Skeletal muscle cell (primary cell): Measurements from ENCODE around the gene SIRT2.
A peak's percentile ranks its signal among the peaks of the same experiment; 100 is the strongest.
"Not testable (repeated sequence)": the region's sequence is repeated elsewhere in the genome, so short reads cannot be mapped to it uniquely, and the experiment has no call there.

Experiments used
- DNase-seq: peaks from one replicate; pipeline ENCODE4 v3.0.0-alpha.2; 2010; ENCODE audit warnings: low read depth
- H3K4me3 ChIP-seq: 2 replicates; pipeline ENCODE4 v1.5.1; 2011; ENCODE audit warnings: low read depth, mild to moderate bottlenecking, control low read depth, low read length, moderate library complexity

The SIRT2 gene

DNA sequence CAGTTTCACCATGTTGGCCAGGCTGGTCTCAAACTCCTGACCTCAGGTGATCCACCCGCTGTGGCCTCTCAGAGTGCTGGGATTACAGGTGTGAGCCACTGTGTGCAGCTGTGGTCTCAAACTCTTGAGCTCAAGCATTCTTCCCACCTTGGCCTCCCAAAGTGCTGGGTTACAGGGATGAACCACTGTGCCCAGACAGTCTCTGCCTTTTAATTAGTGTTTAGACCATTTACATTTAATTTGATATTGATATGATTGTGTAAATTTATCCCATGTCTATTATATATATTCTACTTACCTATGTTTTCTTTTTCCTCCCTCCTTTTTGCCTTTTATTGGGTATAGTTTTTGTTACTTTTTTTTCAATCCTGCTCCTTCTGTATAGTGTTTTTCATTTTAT lies 2.3 kb upstream of the SIRT2 start:
- no peak overlapping the region for H3K4me3 ChIP-seq
- DNase-seq, result no peak

GRCh38 chr19:38900743-38901190 lies 1.3 kb upstream of the SIRT2 start:
- peak overlapping the region; percentile 92 for H3K4me3 ChIP-seq
- no peak for DNase-seq

- no peak for DNase-seq
- peak overlapping the region; percentile 92 for H3K4me3 ChIP-seq
These were observed 798 bp upstream of the SIRT2 start for GRCh38 chr19:38900202-38900629.

DNA sequence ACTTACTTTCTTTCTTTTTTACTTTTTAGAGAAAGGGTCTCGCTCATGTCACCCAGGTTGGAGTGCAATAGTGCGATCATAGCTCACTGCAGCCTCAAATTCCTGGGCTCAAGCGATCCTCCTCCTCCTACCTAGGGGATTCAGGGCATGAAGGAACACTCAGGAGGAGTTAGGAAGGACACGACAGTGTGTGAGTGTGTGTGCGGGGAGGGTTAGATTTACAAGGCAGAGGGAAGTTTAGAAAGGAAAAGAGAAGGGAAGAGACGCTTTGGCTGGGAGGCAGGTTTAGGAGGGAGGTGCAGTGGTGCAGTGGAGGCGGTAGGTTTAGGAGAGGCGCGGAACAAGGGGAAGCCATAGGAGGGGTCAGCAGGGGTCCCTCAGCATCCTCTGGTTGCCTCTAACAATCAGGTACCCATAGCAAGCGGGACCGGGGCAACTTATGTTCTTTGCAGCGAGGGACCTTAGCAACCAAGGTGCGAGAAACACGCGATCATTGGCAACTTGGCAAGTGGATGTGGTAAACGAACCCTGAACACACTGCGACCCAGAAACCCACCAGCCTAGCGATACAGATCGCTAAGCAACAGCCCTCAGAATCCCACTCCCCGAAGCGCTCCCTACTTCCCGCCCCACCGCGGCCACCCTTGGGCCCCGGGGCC lies 501 bp downstream of the SIRT2 start:
- DNase-seq, result no peak
- peak overlapping the region; percentile 92 for H3K4me3 ChIP-seq

GRCh38 chr19:38894968-38895367 lies 4.5 kb downstream of the SIRT2 start:
- DNase-seq, result no peak
- no peak overlapping the region for H3K4me3 ChIP-seq

DNA sequence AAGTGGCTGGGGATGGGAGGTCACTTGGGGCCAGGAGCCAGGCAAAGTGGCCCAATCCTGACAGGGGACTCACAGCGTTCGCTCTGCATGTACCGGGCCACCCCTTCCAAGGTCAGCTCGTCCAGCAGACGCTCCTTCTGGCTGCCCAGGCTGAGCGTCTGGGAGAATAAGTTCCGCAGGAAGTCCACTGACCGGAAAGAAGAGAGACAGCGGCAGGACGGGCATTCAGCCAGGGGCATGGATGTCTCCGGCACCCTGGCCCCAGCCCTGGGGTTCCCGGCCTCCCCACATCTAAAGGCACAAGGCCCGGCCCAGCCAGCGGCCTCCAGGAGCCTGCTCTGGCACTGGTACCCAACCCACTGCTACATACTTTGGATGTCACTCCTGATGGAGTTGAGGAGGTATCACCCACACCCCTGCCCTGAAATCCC lies 6.1 kb downstream of the SIRT2 start:
- H3K4me3 ChIP-seq, result no peak overlapping the region
- no peak for DNase-seq

DNA sequence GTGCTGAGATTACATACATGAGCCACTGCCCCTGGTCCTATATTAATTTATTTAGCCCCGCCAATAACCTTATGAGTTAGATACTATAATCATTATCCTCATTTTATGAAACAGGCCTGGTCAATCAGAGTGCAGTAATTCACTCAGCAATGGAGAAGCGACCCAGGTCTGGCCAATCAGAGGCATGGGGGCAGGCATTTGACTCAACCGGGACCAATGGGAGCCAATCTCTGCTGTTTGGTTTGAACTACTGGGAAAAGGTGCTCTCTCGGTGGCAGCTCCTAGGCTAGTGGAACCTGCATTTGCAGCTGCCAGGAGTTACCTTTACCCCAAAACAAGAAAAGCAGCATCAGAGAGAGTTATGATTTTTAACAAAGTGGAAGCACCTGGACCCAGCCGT lies 6.6 kb downstream of the SIRT2 start:
- H3K4me3 ChIP-seq, result no peak overlapping the region
- no peak for DNase-seq

DNA sequence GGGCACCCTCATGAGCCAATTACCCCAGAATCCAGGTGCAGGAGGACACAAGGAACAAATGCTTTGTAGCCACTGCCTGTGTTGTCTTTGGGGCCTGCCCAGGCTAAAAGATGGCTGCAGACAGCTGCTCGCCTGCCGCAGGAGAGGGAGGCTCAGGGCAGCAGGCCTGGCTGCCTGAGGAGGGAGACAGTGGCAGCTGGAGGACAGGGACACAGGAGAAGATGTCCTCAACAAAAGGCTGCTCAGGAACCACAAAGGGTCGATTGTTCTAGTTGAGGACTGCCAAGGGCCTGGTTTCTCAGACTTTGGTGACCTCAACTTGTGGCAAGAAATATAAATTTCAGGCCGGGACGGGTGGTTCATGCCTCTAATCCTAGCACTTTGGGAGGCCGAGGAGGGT lies 7.6 kb downstream of the SIRT2 start:
- DNase-seq, result peak; percentile 41
- H3K4me3 ChIP-seq, result no peak overlapping the region

- DNase-seq, result no peak
- no peak overlapping the region for H3K4me3 ChIP-seq
These were observed 8.7 kb downstream of the SIRT2 start for GRCh38 chr19:38890686-38891085.

DNA sequence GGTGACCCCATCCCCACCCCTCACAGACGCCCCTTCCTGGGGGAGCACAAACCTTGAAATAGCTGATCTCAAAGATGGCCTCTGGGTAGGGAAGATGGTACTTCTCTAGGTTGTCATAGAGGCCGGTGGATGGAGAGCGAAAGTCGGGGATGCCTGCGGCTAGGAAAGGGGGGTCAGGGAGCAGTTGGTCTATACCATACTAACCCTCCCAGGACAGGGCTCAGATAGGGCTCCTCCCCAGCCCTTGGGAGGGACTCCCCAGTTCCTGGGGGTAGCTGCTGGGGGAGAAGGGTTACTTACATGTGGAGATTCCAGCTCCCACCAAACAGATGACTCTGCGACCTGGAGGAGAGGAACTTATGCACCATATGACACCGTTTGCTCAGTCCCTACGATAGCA lies 9.6 kb downstream of the SIRT2 start:
- DNase-seq, result no peak
- H3K4me3 ChIP-seq, result no peak overlapping the region

- no peak overlapping the region for H3K4me3 ChIP-seq
- DNase-seq, result no peak
These were observed 10.5 kb downstream of the SIRT2 start for GRCh38 chr19:38888876-38889275.

DNA sequence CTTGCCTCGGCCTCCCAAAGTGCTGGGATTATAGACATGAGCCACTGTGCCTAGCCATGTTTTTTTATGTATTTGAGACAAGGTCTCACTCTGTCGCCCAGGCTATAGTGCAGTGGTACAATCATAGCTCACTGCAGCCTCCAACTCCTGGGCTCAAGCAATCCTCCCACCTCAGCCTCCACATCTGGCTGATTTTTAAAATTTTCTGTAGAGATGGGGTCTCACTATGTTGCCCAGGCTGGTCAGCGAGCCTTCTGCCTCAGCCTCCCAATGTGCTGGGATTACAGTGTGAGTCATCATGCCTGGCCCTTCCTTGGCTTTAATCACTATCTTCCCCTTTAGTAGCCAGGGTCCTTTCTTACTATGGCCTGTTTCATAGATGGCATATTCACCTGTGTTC lies 14.7 kb downstream of the SIRT2 start:
- H3K4me3 ChIP-seq, DNase-seq: not testable (repeated sequence)

GRCh38 chr19:38883286-38883685 lies 16.1 kb downstream of the SIRT2 start:
- DNase-seq, result no peak
- no peak overlapping the region for H3K4me3 ChIP-seq

- DNase-seq, result no peak
- no peak overlapping the region for H3K4me3 ChIP-seq
These were observed 18.4 kb downstream of the SIRT2 start for GRCh38 chr19:38880882-38881609.

DNA sequence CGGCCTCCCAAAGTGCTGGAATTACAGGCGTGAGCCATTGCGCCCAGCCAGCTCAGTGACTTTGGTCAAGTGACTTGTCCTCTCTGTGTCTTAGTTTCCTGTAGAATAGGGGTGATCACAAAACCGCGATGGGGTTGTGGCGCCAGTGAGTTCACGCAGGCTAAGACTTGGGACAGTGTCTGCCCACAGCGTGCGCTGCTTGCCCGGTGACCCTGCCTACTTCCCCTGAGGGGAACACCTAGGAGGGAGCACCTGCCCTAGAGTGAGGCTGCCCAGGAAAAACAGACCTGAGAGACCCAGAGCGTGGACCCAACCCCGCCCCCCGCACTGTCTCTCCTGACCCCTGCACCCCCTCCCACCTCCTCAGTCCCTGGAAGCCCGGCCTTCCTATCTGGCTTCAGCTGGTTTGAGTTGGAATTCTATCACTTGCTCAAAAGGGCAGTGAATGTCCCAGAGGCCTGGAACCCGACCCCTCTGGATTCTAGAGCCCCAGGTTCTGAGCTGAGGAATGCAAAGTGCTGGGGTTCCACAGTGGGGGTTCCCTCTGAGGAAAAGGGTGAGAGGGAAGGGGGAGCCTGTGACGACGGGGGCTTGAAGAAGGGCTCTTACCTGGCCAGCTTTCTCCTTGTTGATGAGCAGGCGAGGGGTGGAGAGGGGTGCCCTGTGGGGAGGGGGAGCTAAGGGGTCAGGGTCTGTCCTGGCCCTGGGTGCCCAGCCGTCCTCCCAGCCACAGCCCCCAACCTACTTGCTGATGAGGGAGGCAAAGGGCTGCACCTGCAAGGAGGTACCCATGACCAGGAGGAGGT lies 19.1 kb downstream of the SIRT2 start:
- no peak overlapping the region for H3K4me3 ChIP-seq

DNA sequence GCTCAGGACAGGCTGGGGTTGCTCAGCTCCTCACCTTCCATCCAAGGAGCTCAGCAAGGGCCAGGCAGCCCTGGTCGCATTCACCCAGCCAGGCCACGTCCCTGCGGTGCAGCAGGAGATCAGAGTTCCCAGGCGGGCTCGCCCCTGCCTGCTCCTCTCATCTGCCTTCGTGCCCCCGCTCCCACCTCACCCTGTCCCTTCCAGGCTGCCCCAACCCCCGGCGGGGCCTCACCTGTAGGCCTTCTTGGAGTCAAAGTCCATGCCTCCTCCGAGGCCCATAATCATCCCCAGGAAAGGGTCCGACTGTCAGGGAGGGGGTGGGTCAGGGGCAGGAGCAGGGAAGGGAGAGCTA lies 20.0 kb downstream of the SIRT2 start:
- no peak overlapping the region for H3K4me3 ChIP-seq
- no peak for DNase-seq

More for the DNA sequence above, 19.1 kb downstream of the SIRT2 start:
- DNase-seq, result no peak

DNA sequence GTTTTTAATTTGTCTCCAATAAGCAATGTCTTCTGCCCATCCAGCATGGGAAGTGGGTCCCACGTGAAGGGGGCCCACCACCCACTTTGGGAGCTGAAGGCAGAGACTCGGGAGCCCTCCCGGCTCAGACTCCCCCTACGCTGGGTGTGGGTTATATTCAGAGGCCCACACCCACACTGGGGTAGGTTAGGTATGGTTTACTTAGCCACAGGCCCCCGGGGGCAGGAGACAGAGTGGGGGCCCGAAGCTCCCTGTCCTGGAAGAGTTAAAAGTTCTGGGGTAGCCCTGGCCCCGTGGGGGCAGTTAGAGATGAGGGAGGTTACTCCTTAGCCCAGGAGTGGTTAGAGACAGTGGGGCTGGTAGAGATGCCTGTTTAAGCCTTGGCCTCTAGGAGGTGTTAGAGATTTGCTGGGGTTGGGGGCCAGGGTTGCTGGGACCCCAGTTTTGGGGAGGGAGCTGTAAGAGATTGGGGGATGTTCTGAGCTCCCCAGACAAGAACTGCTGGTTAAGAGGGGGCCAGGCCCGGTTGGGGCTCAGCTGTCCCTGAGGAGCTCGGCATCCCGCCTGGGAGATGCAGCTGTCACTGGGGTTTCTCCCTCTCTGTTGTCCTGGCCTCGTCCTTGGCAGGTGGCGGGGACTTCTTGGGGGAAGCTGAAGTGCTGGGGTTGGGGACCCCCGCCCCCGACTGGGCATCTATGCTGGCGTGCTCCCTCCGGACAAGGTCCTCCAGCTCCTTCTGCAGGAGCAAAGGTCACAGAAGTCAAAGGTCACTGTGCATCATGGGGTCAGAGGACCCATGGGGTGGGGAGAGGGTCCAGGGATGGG lies 20.6 kb downstream of the SIRT2 start:
- no peak overlapping the region for H3K4me3 ChIP-seq
- no peak for DNase-seq

GRCh38 chr19:38877781-38878574 lies 21.4 kb downstream of the SIRT2 start, which contains the start of gene RINL:
Gene RINL (minus strand): TSS chr19:38878275. CDS start chr19:38876742, 1,533 bp downstream.
- no peak for DNase-seq
- H3K4me3 ChIP-seq, result no peak within 1 kb of the TSS
